A673 (cell line): ENCODE results near the gene SRPRA. TPM values are rescaled to one million over a fixed set of nuclear protein-coding genes. Genes with fewer than 3 reads are reported as not detected.

ENCODE experiments used
- BruUV-seq: library from RNA; stranded (reverse); fragments of 400-500 nt; replicated peaks from 2 replicates; lab custom pipeline; 2021; lab: Mats Ljungman, UMichigan
- CTCF ChIA-PET: fragments of 300-600 bp; sonication (Branson Sonifier 250); formaldehyde crosslinking; loops from one replicate; lab custom pipeline; 2022; ENCODE audit warnings: antibody characterized with exemption; lab: Charles Lee
- POLR2A ChIA-PET: fragments of 300-600 bp; sonication (Branson Sonifier 250); formaldehyde crosslinking; loops from one replicate; lab custom pipeline; 2022; ENCODE audit warnings: antibody characterized with exemption; ENCODE audit not compliant: low non-redundant PET; lab: Charles Lee
- DNase-seq: peaks from one replicate; pipeline ENCODE4 v3.0.0-alpha.2; 2015; ENCODE audit warnings: low spot score
- H3K27ac ChIP-seq: fragments of 200-600 bp; sonication (generic); 2 replicates; pipeline ENCODE4 v1.5.1; 2016; ENCODE audit warnings: mixed run types, low read depth, mild to moderate bottlenecking, mixed read lengths, antibody characterized with exemption, low read length; ENCODE audit not compliant: poor library complexity, severe bottlenecking
- H3K27me3 ChIP-seq: fragments of 200-600 bp; sonication (generic); replicated peaks from 2 replicates; pipeline ENCODE4 v1.6.1; 2017; ENCODE audit warnings: mixed run types, low read depth, mild to moderate bottlenecking, mixed read lengths, antibody characterized with exemption, low read length; ENCODE audit not compliant: insufficient read depth, poor library complexity
- H3K36me3 ChIP-seq: fragments of 200-600 bp; sonication (generic); 2 replicates; pipeline ENCODE4 v1.6.1; 2016; ENCODE audit warnings: mixed run types, mild to moderate bottlenecking, mixed read lengths, antibody characterized with exemption, low read length; ENCODE audit not compliant: insufficient read depth, poor library complexity, severe bottlenecking
- H3K4me1 ChIP-seq: fragments of 200-600 bp; sonication (generic); 2 replicates; pipeline ENCODE4 v1.6.1; 2017; ENCODE audit warnings: mixed run types, mild to moderate bottlenecking, mixed read lengths, antibody characterized with exemption, low read length; ENCODE audit not compliant: insufficient read depth, poor library complexity, severe bottlenecking
- H3K4me3 ChIP-seq: fragments of 200-600 bp; sonication (generic); 2 replicates; pipeline ENCODE4 v1.5.1; 2016; ENCODE audit warnings: low read depth, mixed run types, mild to moderate bottlenecking, mixed read lengths, low read length; ENCODE audit not compliant: poor library complexity, severe bottlenecking
- H3K9me3 ChIP-seq: fragments of 200-600 bp; sonication (generic); 2 replicates; pipeline ENCODE4 v1.6.1; 2016; ENCODE audit warnings: mixed run types, low read depth, mild to moderate bottlenecking, mixed read lengths, antibody characterized with exemption, low read length; ENCODE audit not compliant: poor library complexity, severe bottlenecking
- EZH2 ChIP-seq: fragments of 200-600 bp; sonication (generic); IDR thresholded peaks from 2 replicates; pipeline ENCODE4 v1.6.1; 2017; ENCODE audit warnings: borderline replicate concordance, low read depth, mild to moderate bottlenecking, mixed read lengths, antibody characterized with exemption, low read length; ENCODE audit not compliant: poor library complexity, severe bottlenecking
- intact Hi-C: fragments of 100-400 bp; cut with micrococcal nuclease; formaldehyde crosslinking; loops from one replicate; pipeline ENCODE4 v1.10.0; 2022; ENCODE audit not compliant: unreplicated experiment
- total RNA-seq: library from RNA; stranded (reverse); gene quantifications from 2 replicates; pipeline ENCODE4 v1.2.3, GENCODE V29; 2021
- TF ChIP-seq, protein P1 (sequence below): fragments of 300-800, 200-600 bp; sonication (generic); conservative IDR thresholded peaks from 2 replicates; pipeline ENCODE4 v1.5.1; 2017; ENCODE audit warnings: low read depth, mild to moderate bottlenecking, antibody characterized with exemption, low read length, moderate library complexity, mixed read lengths

The SRPRA gene
- total RNA-seq, 1 experiment from 2014 or later, result 136 TPM

GRCh38 chr11:126308271-126308671, 39.6 kb upstream of the SRPRA start:
- CTCF ChIA-PET, result interaction anchor here (1.0 to 1.7 kb wide), 2 partner anchors 111 to 172 kb away, joined by 5 to 6 read pairs; no protein-coding TSS in a partner anchor
- no peaks in the 10 kb centered on the region for H3K9me3 ChIP-seq
- H3K4me3 ChIP-seq, result no peak overlapping the region
- TF ChIP-seq, protein P1, sequence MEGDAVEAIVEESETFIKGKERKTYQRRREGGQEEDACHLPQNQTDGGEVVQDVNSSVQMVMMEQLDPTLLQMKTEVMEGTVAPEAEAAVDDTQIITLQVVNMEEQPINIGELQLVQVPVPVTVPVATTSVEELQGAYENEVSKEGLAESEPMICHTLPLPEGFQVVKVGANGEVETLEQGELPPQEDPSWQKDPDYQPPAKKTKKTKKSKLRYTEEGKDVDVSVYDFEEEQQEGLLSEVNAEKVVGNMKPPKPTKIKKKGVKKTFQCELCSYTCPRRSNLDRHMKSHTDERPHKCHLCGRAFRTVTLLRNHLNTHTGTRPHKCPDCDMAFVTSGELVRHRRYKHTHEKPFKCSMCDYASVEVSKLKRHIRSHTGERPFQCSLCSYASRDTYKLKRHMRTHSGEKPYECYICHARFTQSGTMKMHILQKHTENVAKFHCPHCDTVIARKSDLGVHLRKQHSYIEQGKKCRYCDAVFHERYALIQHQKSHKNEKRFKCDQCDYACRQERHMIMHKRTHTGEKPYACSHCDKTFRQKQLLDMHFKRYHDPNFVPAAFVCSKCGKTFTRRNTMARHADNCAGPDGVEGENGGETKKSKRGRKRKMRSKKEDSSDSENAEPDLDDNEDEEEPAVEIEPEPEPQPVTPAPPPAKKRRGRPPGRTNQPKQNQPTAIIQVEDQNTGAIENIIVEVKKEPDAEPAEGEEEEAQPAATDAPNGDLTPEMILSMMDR, result no peak
- no peak for TF ChIP-seq EZH2
- no peaks in the 10 kb centered on the region for H3K36me3 ChIP-seq
- POLR2A ChIA-PET, result no interaction called here
- intact Hi-C loops, result no loop called here
- no peaks in the 10 kb centered on the region for H3K4me1 ChIP-seq
- BruUV-seq, result no TSS peak
- no peak for DNase-seq
- H3K27ac ChIP-seq, result no peak overlapping the region
- H3K27me3 ChIP-seq, result no peaks in the 10 kb centered on the region

GRCh38 chr11:126307706-126308105, 39.0 kb upstream of the SRPRA start:
- ChIA-PET CTCF (interaction anchor here (0.6 to 1.7 kb wide), 3 partner anchors 111 to 173 kb away, joined by 5 to 6 read pairs (median 5); no protein-coding TSS in a partner anchor), POLR2A (no interaction called here)
- Histone ChIP-seq H3K4me1 (peaks cover 4% of the 10 kb centered on the region), H3K36me3 (no peaks in the 10 kb centered on the region), H3K9me3 (no peaks in the 10 kb centered on the region), H3K27me3 (no peaks in the 10 kb centered on the region), H3K27ac (no peak overlapping the region), H3K4me3 (no peak overlapping the region)
- peak; percentile 77 for DNase-seq
- intact Hi-C loops, result no loop called here
- BruUV-seq, result no TSS peak
- no peak for TF ChIP-seq EZH2
- TF ChIP-seq, protein P1, result peak; percentile 59

DNA sequence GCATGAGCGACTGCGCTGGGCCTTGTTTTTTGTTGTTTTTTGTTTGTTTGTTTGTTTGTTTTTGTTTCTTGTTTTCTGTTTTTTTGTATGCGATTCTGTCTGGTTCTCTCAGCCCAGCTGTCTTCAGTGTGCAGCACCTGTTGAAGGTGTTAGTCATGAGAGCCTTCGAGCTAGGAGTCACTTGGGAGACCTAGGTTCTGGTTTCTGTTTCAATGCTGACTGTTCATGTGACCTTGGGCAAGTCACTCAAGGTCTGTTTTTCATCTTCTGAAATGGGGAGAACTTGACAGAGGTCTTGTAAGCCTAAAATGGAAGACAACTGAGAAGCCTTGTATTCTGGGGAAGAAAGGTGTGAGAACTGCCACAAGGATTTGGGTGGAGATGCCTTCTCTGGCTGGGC, 37.0 kb upstream of the SRPRA start:
- no TSS peak for BruUV-seq
- Histone ChIP-seq H3K9me3 (no peaks in the 10 kb centered on the region), H3K36me3 (no peaks in the 10 kb centered on the region), H3K27ac (no peak overlapping the region), H3K4me1 (peaks cover 4% of the 10 kb centered on the region), H3K4me3 (no peak overlapping the region), H3K27me3 (no peaks in the 10 kb centered on the region)
- no peak for DNase-seq
- CTCF ChIA-PET, result no interaction called here
- POLR2A ChIA-PET, result no interaction called here
- intact Hi-C loops, result no loop called here
- TF ChIP-seq, protein P1, result no peak
- no peak for TF ChIP-seq EZH2
